ENCODE measurements around the gene ATP5F1B.

Gene ATP5F1B

DNA sequence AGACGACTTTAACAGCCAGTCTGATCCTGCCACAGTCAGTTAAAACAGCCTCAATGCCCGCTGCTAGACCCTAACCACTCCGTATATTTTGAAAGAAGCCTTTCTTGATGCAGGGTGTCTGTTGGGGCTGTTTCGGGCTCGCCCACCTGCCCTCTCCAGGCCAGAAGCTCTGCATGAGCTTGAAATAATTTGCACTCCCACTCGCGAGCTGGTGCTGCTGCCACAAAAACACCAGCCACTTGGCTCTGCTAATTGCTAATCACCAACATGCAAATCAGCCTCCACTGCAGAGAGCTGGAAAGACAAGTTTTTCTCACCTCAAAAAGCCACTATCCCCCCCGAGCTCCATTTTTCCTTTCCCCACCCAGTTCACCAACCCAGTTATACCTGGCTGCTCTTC lies 31.2 kb downstream of the ATP5F1B start:
- no peak for DNase-seq

- DNase-seq = no peak
These were observed 41.4 kb downstream of the ATP5F1B start for GRCh38 chr12:56604355-56604754.

DNA sequence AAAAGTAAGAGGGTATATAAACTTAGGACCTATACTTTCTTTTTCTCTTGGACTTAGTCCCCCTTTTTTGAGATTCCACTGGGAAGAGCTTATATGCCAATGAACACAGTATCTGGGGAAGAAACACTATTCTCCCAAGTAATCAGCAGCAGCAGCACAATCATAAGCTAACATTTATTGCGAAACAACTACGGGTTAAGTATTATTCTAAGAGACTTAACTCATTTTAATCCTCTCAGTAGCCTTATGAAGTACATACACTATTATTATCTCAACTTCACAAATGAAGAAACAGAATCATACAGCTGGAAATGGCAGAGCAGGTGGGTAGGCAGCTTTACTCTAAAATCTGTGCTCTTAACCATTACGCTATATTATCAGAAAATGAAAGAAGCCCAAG lies 43.5 kb downstream of the ATP5F1B start:
- DNase-seq = no peak

DNA sequence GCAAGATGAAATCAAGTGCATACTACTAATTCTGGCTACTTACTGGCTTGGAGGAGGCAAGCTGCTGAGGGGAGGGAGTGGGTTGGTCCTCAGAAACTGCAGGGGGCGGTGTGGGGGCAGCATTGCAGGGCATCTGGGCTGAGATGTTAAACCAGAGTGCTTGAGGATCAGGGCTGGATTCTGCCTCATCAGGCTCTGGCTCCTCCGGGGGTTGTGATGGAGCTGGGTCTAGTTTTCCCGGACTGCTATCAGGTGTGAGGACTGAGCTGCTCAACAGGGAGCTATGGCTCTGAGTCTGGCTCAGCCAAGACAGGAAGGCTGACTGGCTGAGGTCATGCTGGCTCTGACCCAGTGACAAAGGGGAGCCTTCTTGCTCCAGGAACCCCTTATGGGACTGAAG lies 44.3 kb downstream of the ATP5F1B start:
- no peak for DNase-seq

GRCh38 chr12:56600753-56601152 lies 45.0 kb downstream of the ATP5F1B start:
- DNase-seq = no peak

- no peak for DNase-seq
These were observed 46.0 kb downstream of the ATP5F1B start for GRCh38 chr12:56599797-56600196.

- no peak for DNase-seq
These were observed 46.7 kb downstream of the ATP5F1B start for GRCh38 chr12:56599041-56599440.

DNA sequence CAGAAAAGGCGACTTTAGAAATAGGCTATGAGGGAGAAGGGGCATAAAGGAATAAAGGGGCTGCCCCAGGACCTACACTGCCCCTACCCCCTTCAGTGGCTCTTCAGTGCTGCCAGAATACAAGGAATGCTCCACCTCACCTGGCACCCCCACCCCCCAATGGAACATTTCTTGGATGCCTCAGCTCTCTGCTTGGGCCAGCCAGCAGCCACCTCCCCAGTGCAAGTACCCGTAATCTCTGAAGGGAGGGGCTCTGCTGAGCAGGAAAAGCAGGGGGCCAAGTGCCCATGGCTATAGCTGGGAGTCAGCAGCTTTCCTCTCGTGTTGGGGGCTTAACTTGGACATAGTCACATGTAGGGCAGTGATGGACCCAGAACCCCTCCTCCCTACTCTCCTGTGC lies 49.0 kb downstream of the ATP5F1B start:
- DNase-seq = no peak

DNA sequence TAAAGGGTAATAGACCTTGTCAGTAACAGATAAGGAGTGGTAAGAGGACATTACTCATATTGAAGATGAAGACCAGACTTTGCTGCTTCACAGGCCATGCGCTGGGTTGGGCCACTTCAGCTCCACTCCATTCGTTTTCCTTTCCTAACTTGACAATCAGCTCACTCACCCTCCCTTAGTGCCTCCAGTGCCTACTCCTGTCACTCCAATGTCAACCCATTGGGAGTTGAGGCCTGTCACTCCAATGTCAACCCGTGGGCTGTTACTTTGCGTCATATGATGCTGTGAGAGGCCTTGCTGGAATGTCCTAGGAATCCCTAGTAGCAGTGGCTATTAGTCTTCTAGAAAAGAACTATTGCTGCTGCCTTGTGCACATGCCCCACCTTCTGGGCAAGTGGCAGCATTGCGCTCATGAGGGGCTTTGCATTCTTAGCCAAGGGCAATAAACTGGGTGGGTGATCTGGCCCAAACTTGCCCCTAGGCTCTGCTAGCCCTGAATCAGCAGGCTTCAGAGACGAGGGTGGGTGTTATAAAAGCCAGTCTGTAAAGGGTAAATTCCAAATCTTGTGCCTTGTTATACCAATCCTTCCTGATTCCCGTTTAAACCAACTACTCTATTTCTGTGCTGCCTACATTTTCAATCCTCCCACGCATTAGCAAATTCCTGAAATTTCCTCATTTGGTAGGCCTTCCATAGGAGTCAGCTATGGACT lies 51.7 kb downstream of the ATP5F1B start:
- DNase-seq = peak; percentile 9 to 40

- no peak for DNase-seq
These were observed 53.8 kb downstream of the ATP5F1B start for GRCh38 chr12:56591961-56592360.

DNA sequence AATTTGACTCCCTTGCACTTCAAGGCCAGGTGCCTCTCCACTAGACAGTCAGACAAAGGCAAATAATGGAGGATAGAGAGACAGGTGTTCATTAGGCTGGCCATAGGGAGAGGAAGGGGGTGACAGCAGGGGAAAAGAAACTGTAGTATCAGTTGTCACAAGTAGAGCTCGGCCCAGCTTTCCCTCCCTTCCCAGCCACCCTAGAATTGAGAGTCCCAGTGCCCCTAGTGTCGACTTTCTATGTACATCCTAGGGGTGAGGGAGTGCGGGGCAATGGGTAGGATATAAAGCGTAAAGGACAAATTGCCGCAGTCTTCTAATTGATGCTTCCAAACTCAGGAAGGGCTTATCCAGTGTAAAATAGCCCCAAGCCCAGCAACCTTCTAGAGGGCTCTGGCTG lies 54.7 kb downstream of the ATP5F1B start:
- no peak for DNase-seq

DNA sequence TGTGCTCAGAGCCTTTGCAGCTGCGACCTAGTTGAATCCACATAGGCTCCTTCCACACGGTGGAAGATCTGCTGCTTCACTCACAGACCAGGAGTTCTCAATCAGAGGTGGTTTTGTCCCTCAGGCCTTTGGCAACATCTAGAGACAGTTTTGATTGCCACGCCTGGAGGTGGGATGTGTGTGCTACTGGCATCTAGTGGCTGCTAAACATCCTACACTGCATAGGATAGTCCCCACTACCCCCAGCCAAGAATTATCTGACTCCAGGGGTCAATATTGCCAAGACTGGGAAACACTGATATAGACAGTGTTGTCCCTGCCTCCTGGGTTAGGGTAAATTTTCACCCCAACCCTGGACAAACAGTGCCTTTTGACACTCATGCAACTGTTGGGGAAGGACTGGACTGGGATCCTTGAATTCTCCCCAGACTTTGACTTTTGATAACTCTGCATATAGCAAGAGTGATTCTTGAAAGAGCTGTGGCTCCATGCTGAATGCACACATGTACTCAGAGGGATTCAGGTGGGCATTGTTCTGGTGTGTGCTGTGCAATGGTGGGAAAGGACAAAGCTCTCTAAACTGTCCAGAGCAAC lies 55.5 kb downstream of the ATP5F1B start:
- no peak for DNase-seq

DNA sequence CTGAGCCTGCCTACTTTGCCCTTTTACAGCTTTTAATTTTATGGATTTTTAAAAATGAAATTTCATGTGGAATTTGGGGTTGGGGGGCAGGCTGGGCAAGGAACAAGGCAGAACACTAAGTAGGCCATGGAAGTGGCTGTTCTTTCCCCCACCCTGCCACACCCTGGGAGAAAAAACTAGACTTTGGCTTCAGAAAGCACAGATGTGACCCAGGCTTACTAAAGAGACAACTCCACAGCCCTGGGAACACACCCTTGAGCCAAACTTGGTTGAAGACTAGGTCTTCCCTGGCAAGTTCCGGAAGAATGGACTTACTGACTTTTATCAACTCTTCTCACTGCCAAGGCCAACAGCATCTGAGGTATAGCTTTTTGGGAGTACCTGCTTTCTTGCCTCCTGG lies 56.0 kb downstream of the ATP5F1B start:
- DNase-seq = no peak
